Breast epithelium (tissue), 4 donors: ENCODE results near the gene PFKL. TPM values are rescaled to one million over a fixed set of nuclear protein-coding genes. Genes with fewer than 3 reads are reported as not detected.

Experiments used
- DNase-seq, 2 donors: peaks; one replicate each; pipeline ENCODE4 v3.0.0-alpha.2; 2019; ENCODE audit warnings: low spot score in 2 of 2
- H3K27ac ChIP-seq, 2 donors: fragments of 200-600 bp; sonication (generic) in 1 of 2; one replicate each; pipeline ENCODE4 v1.5.1; 2016 to 2019; ENCODE audit warnings: mild to moderate bottlenecking in 1 of 2
- H3K27me3 ChIP-seq, 2 donors: fragments of 200-600 bp; sonication (generic) in 1 of 2; one replicate each; pipeline versions ENCODE4 v1.5.1 to v1.6.0; 2017 to 2019; ENCODE audit warnings: control low read depth in 1 of 2, mild to moderate bottlenecking in 1 of 2
- H3K36me3 ChIP-seq: fragments of 200-600 bp; one replicate; pipeline ENCODE4 v1.5.1; 2019
- H3K4me1 ChIP-seq, 2 donors: fragments of 200-600 bp; sonication (generic); one replicate each; pipeline ENCODE4 v1.5.1; 2016 to 2019; ENCODE audit warnings: control low read depth in 1 of 2
- H3K4me3 ChIP-seq, 3 donors: fragments of 200-600 bp; sonication (generic); 1 replicate in 2 of 3; 2 replicates in 1 of 3; pipeline ENCODE4 v1.5.1; 2016 to 2019; ENCODE audit warnings: mild to moderate bottlenecking in 3 of 3, moderate library complexity in 2 of 3
- H3K9me3 ChIP-seq, 2 donors: fragments of 200-600 bp; sonication (generic) in 1 of 2; one replicate each; pipeline ENCODE4 v1.5.1; 2016 to 2019; ENCODE audit warnings: control low read depth in 1 of 2
- POLR2A ChIP-seq: fragments of 450-650 bp; IDR thresholded peaks from one replicate; pipeline ENCODE4 v1.6.1; 2016; ENCODE audit warnings: antibody characterized with exemption, mild to moderate bottlenecking, moderate library complexity
- POLR2AphosphoS5 ChIP-seq, 3 donors: sonication (generic); formaldehyde crosslinking; IDR thresholded peaks; one replicate each; pipeline ENCODE4 v1.6.1; 2017; ENCODE audit warnings: antibody characterized with exemption in 3 of 3
- intact Hi-C: fragments of 100-400 bp; cut with DNase I; formaldehyde crosslinking; loops from one replicate; pipeline ENCODE4 v1.15.1; 2023; ENCODE audit warnings: low total_unique reads
- total RNA-seq, 3 donors: library from RNA; depleted of rRNA; stranded (reverse); fragments of >200 nt; gene quantifications; one replicate each; pipeline ENCODE4 v1.1.0, GENCODE V29; 2016
- TF ChIP-seq, protein P1 (sequence below), 3 donors: fragments of 450-650 bp; IDR thresholded peaks; one replicate each; pipeline ENCODE4 v1.5.1; 2016 to 2017; ENCODE audit warnings: antibody characterized with exemption in 3 of 3, mild to moderate bottlenecking in 3 of 3, moderate library complexity in 3 of 3

PFKL gene
- total RNA-seq, 3 donors from 2014 or later, result 80.9 to 101 (median 97.9) TPM

DNA sequence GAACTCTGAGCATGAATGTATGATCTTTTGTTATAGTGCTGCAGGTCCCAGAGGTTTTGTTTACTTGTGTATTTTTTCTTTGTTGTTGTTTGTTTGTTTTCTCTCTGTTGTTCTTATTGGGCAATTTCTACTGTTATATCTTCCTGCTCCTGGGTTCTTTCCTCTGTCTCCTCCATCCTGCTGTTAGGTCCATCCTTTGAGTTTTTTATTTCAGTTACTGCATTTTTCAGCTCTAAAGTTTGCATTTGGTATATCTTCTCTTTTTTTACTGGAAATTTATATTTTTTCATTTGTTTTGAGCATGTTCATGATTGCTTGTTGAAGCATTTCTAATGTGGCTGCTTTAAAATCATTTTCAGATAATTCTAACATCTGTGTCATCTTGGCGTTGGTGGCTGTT is 63.4 kb downstream of the PFKL start:
- Histone ChIP-seq H3K4me1 (no peaks in the 10 kb centered on the region), H3K36me3 (no peaks in the 10 kb centered on the region), H3K4me3 (no peak overlapping the region), H3K9me3 (peaks cover 13 to 17% of the 10 kb centered on the region in 2 donors), H3K27ac (no peak overlapping the region), H3K27me3 (peaks cover 0 to 3% of the 10 kb centered on the region in 2 donors)
- TF ChIP-seq, protein P1, sequence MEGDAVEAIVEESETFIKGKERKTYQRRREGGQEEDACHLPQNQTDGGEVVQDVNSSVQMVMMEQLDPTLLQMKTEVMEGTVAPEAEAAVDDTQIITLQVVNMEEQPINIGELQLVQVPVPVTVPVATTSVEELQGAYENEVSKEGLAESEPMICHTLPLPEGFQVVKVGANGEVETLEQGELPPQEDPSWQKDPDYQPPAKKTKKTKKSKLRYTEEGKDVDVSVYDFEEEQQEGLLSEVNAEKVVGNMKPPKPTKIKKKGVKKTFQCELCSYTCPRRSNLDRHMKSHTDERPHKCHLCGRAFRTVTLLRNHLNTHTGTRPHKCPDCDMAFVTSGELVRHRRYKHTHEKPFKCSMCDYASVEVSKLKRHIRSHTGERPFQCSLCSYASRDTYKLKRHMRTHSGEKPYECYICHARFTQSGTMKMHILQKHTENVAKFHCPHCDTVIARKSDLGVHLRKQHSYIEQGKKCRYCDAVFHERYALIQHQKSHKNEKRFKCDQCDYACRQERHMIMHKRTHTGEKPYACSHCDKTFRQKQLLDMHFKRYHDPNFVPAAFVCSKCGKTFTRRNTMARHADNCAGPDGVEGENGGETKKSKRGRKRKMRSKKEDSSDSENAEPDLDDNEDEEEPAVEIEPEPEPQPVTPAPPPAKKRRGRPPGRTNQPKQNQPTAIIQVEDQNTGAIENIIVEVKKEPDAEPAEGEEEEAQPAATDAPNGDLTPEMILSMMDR (IDR thresholded peaks at IDR 0.05), result no peak
- TF ChIP-seq POLR2AphosphoS5 (IDR thresholded peaks at IDR 0.05) (no peak), POLR2A (no peak)
- intact Hi-C loops, result no loop called here
- DNase-seq, result no peak

DNA sequence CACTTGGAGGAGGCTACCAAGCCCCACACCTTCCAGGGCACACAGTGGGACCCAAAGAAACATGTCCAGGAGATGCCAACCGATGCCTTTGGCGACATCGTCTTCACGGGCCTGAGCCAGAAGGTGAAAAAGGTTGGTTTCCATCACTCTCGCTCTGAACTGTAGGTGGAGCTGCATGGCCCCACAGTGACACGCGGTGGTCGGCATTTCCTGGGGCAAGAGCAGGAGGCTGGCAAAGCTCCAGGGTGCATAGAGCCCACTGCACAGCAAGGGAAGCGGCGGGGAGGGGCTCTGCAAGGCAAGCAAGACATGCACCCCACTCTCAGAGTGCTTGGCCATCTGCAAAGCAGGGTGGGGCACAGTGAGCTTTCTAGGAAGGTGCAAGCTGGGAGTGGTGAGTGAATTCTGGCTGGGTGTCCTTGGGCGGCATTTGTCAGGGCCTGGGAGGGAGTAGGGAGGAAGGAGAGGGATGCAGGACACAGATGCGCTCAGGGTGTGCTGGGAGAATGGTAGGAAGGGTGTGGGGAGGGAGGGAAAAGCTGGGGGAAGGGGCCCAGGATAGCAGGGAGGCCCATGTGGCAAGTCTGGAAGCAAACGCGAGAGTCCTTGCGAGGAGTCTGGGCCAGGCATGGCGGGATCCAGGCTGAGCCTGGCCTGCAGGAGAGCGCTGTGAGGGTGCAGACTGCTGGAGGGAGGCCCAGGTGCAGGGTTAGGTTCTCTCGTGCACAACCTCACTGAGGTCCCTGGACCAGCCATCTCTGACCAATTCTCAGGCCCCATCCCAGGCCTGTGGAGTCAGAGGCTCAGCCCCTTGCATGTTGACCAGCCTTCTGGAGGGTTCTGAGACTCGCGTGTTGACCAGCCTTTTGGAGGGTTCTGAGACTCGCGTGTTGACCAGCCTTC is 64.5 kb downstream of the PFKL start:
- DNase-seq, result no peak
- H3K27me3 ChIP-seq, result peaks cover 0 to 9% of the 10 kb centered on the region in 2 donors
- TF ChIP-seq, protein P1 (IDR thresholded peaks at IDR 0.05), result no peak
- TF ChIP-seq POLR2AphosphoS5 (IDR thresholded peaks at IDR 0.05), result no peak
- no peak for TF ChIP-seq POLR2A

DNA sequence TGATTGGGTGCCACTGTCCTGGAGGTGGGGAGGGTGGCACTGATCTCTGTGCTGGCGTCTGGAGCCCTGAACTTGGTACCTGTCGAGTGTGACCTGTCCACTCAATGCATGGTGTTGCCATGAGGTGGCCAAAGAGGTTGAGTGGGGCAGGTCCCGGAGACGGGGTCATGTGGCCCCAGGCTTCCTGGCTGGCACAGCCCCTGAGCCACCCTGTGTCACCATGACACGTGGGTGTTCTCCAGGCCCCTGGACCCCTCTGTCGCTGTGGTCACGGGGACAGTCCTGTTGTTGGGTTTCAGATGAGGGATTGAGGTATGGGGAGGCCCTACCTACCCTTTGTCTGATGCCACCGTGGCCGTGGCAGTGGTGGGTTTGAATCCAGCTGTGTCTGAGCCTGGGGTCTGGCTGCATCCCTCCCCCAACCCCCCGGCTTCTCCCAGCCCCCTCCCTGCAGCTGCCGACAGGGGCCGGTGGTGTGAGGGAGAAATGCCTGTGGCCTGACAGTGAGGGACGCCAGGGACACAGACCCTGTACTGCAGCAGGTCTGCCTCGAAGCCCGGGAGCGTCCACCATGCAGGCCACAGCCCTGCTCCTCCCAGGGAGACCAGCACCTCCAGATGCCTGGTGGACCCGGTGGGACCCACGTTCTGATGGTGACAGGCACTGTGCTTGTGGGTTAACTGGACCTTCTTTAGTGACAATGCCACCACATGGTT is 65.6 kb downstream of the PFKL start:
- H3K27ac ChIP-seq, result no peak overlapping the region
- H3K36me3 ChIP-seq, result no peaks in the 10 kb centered on the region
- no peak for DNase-seq
- intact Hi-C loops, result no loop called here
- H3K4me1 ChIP-seq, result no peaks in the 10 kb centered on the region
- peaks cover 0 to 15% of the 10 kb centered on the region in 2 donors for H3K27me3 ChIP-seq
- H3K9me3 ChIP-seq, result peaks cover 13 to 17% of the 10 kb centered on the region in 2 donors
- H3K4me3 ChIP-seq, result no peak overlapping the region
- TF ChIP-seq POLR2A (no peak), POLR2AphosphoS5 (IDR thresholded peaks at IDR 0.05) (no peak)
- TF ChIP-seq, protein P1 (IDR thresholded peaks at IDR 0.05), result no peak

More for the DNA sequence above, 64.5 kb downstream of the PFKL start:
- no peak overlapping the region for H3K4me3 ChIP-seq
- peaks cover 13 to 17% of the 10 kb centered on the region in 2 donors for H3K9me3 ChIP-seq
- no peaks in the 10 kb centered on the region for H3K36me3 ChIP-seq
- intact Hi-C loops, result no loop called here
- H3K4me1 ChIP-seq, result no peaks in the 10 kb centered on the region
- H3K27ac ChIP-seq, result no peak overlapping the region

DNA sequence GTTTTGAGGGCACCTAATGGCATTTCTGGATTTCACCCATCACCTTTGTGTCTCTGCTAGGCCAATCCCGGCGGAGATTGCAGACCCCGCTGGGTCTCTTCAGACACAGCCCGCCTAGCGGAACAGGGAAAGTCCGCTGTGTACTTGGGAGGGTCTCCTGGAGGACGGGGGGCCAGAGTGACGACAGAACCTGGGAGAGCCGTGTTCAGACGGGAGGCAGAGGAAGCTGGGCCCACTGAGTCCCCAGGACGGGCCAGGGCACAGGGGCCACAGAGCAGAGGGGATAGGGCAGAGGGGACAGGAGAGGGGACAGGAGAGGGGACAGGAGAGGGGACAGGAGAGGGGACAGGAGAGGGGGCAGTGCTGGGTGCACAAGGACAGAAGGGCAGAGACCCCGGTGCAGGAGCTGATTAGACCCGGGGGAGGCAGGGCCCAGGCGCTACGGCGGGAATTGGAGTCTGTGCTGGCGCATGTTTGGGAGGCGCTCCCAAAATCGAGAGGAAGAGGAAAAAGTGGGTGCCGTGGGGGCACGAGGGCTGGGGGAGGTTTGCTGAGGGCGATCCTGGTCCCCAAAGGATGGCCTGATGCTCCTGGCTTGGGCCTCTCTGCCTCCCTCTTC is 66.2 kb downstream of the PFKL start:
- Histone ChIP-seq H3K36me3 (no peaks in the 10 kb centered on the region), H3K9me3 (peaks cover 13 to 17% of the 10 kb centered on the region in 2 donors), H3K27ac (no peak overlapping the region), H3K27me3 (peaks cover 0 to 21% of the 10 kb centered on the region in 2 donors), H3K4me1 (no peaks in the 10 kb centered on the region), H3K4me3 (no peak overlapping the region)
- DNase-seq, result no peak
- TF ChIP-seq POLR2A (no peak), POLR2AphosphoS5 (IDR thresholded peaks at IDR 0.05) (no peak)
- TF ChIP-seq, protein P1 (IDR thresholded peaks at IDR 0.05), result no peak
- intact Hi-C loops, result no loop called here
